HG02759 (cell line): ENCODE measurements around the gene RUVBL2.
"Not testable (repeated sequence)": the region's sequence is repeated elsewhere in the genome, so short reads cannot be mapped to it uniquely, and the experiment has no call there.

Experiments used
- ATAC-seq: cut with Tn5 transposase; IDR thresholded peaks from one replicate; pipeline ENCODE4 v1.9.1; 2021; ENCODE audit warnings: mild to moderate bottlenecking, moderate library complexity; ENCODE audit not compliant: unreplicated experiment

RUVBL2 gene

DNA sequence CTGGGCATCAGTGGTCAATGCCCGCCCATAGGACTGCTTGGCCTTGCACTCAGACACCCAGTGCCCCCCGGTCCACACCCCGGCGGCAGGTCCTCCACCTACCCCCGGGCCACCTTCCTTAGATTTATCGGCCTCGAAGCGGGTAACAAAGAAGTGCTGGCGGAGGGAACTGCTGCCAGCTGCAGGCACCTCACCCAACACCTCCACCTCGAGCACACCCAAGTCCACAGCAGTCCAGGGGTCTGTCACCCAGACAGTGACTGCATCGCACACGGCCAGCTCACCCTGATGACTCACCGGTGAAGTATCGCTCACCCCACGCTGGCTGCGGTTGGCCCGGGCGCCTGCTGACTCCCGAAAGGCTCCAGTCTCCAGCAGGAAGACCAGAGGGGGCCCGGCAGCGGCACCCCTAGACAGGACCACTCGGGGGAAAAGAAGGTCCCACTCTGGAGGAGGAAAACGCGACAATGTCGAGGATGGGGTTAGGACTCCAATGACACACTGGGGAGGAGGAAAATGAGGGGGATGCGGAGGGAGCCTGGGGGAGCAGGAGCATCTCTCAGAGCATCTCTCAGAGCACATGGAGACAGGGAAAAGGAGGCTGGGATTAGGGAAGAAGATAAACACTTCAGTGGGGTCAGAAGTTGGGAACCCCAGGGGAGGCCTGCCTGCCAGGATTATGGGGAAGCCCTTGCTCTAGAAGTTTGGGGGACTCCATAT lies 45.0 kb downstream of the RUVBL2 start:
- ATAC-seq = not testable (repeated sequence)

DNA sequence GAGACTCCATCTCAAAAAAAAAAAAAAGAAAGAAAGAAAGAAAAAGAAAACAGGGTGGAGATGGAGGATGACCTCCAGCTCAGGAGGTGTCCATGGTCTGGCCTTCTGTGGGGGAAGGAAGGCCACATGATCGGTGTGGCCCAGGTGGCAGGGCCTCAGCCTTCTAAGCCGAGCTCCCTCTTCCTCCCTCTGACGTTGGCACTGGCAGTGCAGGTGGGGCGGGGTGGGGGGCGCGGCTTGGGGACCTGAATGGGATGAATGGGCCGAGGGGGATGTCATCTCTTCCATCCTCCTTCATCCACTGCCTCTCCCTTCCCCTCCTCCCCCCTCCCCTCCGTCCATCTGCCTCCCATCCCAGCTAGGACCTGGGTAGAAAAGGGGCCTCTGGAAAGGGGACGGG lies 46.0 kb downstream of the RUVBL2 start:
- ATAC-seq = not testable (repeated sequence)

DNA sequence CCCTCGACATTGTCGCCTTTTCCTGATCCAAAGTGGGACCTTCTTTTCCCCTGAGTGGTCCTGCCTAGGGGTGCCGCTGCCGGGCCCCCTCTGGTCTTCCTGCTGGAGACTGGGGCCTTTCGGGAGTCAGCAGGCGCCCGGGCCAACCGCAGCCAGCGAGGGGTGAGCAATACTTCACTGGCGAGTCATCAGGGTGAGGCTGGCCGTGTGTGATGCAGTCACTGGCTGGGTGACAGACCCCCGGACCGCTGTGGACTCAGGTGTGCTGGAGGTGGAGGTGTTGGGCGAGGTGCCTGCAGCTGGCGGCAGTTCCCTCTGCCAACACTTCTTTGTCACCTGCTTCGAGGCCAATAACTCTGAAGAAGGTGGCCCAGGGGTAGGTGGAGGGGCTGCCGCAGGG lies 48.5 kb downstream of the RUVBL2 start:
- ATAC-seq = no peak

DNA sequence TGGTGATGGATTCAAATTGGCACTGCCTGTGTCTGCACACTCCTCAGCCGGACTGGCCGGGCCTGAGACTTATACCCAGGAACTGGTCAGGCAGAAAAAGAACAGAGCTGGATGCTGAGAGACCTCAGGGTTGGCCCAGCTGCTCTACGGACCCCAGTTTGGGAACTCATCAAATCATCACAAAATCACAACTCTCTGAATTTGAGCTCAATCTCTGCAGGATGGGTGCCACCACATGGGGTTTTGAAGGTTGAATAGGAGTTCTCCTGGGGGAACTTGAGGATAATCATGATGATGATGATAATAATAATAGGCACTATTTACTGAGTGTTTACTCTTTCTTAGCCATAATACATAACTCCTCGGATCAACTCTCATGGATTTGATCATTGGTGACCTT lies 49.0 kb downstream of the RUVBL2 start:
- not testable (repeated sequence) for ATAC-seq

DNA sequence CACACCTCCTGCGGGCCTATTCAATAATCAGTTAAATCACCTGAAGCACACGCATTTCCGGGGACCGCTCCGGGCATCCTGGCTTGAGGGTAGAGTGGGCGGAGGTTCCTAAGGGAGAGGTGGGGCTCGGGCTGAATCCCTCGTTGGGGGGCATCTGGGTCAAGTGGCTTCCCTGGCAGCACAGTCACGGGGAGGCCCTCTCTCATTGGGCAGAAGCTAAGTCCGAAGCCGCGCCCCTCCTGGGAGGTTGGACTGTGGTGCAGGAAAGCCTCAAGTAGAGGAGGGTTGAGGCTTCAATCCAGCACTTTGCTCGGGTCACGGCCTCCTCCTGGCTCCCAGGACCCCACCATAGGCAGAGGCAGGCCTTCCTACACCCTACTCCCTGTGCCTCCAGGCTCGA lies 49.9 kb downstream of the RUVBL2 start, which contains the start of gene CGB5:
CGB5 (plus strand) TSS at position 301 of the 400 bp plus-strand sequence. CDS start 362 bp downstream, outside the sequence.
- not testable (repeated sequence) for ATAC-seq

DNA sequence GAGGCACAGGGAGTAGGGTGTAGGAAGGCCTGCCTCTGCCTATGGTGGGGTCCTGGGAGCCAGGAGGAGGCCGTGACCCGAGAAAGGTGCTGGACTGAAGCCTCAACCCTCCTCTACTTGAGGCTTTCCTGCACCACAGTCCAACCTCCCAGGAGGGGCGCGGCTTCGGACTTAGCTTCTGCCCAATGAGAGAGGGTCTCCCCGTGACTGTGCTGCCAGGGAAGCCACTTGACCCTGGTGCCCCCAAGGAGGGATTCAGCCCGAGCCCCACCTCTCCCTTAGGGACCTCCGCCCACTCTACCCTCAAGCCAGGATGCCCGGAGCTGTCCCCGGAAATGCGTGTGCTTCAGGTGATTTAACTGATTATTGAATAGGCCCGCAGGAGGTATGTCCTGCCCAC lies 55.3 kb downstream of the RUVBL2 start, which contains the start of gene CGB8:
CGB8 (minus strand) TSS at position 101 of the 400 bp plus-strand sequence. CDS start 372 bp downstream, outside the sequence.
- not testable (repeated sequence) for ATAC-seq

DNA sequence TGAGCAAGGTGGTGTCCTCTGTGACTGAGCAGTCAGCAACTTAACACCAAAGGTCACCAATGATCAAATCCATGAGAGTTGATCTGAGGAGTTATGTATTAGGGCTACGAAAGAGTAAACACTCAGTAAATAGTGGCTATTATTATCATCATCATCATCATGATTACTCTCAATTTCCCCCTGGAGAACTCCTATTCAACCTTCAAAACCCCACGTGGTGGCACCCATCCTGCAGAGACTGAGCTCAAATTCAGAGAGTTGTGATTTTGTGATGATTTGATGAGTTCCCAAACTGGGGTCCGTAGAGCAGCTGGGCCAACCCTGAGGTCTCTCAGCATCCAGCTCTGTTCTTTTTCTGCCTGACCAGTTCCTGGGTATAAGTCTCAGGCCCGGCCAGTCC lies 56.1 kb downstream of the RUVBL2 start:
- not testable (repeated sequence) for ATAC-seq

DNA sequence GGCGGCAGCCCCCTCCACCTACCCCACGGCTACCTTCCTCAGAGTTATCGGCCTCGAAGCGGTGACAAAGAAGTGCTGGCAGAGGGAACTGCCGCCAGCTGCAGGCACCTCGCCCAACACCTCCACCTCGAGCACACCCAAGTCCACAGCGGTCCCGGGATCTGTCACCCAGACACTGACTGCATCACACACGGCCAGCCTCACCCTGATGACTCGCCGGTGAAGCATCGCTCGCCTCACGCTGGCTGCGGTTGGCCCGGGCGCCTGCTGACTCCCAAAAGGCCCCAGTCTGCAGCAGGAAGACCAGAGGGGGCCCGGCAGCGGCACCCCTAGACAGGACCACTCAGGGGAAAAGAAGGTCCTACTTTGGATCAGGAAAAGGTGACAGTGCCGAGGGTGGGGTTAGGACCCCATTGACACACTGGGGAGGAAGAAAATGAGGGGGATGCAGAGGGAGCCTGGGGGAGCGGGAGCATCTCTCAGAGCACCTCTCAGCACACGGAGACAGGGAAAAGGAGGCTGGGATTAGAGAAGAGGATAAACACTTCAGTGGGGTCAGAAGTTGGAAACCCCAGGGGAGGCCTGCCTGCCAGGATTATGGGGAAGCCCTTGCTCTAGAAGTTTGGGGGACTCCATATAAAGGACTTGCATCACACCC lies 56.8 kb downstream of the RUVBL2 start:
- not testable (repeated sequence) for ATAC-seq

DNA sequence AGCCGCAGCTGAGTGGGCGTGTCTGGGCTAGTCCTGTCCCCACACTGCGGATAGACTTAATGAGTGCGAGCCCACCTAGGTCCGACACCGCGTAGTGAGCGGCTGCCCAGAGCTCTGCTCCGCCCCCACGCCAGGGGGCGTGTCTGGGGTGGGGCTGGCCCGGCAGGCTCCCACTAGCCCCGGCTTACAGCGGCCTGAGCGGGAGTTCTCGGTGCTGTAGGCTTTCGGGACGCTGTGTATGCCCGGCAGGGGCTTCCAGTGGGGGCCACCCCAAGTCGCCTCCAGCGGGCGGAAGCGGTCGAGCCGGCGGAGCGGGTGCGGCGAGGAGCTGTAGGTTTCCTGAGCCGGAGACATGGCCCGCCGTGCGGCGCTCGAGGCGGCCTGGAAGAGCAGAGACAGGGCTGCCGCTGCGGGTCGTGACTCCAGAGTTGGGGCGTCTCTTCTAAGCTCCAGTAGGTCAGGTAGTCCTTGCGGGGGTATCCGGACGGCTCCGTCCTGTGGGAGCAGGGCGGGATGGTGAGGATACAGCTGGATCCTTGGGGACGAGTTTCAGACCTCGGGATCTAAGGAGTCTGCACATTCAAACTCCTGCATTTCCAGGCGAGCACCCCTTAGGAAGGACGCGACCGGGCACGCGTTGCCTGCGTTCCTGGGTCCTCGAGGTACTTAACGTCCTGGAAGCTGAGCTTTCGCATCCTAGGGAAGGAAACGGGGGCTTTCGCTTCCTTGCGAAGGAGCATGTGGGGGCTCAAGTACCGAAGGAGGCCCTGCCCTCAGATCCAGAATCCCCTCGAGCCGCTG lies 62.6 kb downstream of the RUVBL2 start:
- ATAC-seq = no peak

DNA sequence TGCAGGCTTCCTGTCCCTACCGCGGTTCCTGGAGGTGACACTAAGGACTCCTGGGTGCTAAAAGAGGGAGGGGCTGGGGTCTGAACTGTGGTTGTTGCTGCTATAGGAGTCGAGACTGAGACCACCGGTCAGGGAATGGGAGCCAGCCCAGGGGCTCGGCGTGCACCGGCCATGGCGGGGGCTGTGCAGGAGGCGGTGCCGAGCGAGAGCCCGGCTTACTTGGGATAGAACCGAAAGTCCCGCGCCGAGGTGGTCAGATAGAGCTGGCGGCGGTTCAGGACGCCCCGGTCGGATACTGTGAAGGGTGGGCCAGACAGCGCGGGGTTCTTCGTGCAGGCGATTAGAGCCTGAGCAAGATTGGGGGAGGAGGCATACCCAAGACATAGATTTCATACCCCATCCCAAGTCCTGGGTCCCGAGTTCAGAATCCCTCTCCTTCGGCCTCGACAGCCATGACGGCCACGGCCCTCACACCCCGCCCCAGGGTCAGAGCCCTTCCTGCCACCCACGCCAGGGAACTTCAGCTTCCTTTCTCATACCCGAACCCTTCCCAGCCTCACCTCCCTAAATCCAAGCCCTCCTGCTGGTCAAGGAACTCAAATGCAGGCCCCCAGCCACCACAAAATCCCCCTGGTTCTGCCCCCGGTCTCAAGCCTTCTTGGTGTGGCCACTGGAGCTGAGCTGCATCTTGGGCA lies 63.4 kb downstream of the RUVBL2 start:
- not testable (repeated sequence) for ATAC-seq

DNA sequence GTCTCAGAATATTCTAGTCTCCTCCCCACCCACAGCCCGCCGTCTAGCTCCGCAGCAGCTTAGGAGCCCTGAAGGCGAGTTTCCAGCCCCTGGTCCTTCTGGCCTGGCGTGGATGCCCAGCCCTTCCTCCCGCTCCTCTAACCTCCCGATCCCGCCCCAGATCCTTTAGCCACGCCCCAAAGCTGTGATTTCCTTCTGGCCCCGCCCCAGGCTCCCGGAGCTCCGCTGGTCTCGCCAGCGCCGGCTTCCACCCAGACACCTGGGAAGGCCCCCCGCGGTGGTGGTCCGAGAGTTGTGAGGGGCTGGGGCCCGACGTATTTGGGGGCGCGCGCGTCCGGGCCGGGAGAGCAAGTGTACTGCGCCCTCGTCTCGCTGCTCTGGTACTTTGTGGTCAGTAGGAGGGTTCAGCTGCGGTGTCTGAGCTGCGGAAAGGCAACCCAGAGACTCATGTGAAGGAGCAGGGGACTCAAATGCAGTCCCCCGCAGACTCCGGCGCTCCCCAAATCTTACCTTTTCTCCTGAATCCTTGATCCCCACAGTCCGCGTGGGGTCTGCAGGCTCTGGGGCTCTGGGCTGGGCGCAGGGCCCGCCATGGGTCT lies 64.0 kb downstream of the RUVBL2 start, which contains the start of gene CGB7:
CGB7 (minus strand) TSS at position 114 of the 599 bp plus-strand sequence. CDS start 2,374 bp downstream, outside the sequence.
- ATAC-seq = no peak

DNA sequence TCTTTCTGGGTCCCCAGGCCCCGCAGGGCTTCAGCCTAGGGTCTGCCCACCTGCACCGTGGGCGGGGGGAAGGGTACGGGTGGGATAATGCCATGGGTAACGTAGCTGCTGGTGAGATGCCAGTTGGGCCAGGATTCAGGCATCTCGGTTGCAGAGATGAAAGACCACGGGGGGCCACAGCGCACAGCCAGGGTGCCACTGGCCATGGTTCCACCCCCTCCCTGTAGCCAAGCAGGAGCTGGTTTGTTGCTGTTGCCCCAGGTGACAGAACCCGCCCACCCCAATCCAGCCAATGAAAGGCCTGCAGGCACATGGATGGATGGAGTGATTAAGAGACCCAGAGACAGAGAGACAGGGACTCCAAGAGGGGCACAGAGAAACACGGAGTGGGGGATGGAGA lies 64.9 kb downstream of the RUVBL2 start:
- ATAC-seq = no peak

DNA sequence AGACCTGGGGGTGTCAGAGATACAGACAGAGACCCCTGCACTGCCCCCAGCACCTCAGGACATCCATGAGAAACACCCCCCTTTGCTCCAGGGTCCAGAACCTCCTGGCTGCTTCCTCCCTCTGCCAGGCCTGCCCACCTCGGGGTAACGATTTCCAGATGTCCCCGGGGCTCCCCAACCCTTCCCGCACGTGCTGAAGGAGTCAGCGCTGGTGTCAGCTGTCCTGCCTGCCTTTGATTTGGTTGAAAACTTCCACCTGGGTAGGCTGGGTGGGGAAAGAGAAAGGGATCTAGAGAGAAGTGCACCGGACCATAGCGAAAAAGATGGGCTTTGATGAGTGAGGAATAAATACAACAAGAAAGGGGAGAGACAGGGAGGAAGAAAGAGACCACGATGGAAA lies 65.4 kb downstream of the RUVBL2 start:
- no peak for ATAC-seq

DNA sequence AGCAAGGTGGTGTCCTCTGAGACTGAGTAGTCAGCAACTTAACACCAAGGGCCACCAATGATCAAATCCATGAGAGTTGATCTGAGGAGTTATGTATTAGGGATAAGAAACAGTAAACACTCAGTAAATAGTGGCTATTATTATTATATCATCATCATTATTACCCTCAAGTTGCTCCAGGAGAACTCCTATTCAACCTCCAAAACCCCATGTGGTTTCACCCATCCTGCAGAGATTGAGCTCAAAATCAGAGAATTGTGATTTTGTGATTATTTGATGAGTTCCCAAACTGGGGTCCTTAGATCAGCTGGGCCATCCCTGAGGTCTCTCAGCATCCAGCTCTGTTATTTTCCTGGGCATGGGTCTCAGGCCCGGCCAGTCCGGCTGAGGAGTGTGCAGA lies 67.3 kb downstream of the RUVBL2 start:
- no peak for ATAC-seq

DNA sequence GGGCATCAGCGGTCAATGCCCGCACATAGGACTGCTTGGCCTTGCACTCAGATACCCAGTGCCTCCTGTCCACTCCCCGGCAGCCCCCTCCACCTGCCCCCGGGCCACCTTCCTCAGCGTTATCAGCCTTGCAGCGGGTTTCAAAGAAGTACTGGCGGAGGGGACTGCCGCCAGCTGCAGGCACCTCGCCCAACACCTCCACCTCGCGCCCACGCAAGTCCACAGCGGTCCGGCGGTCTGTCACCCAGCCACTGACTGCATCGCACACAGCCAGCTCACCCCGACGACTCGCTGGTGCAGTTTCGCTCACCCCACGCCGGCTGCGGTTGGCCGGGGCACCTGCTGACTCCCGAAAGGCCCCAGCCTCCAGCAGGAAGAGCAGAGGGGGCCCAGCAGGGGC lies 67.8 kb downstream of the RUVBL2 start:
- ATAC-seq = no peak

DNA sequence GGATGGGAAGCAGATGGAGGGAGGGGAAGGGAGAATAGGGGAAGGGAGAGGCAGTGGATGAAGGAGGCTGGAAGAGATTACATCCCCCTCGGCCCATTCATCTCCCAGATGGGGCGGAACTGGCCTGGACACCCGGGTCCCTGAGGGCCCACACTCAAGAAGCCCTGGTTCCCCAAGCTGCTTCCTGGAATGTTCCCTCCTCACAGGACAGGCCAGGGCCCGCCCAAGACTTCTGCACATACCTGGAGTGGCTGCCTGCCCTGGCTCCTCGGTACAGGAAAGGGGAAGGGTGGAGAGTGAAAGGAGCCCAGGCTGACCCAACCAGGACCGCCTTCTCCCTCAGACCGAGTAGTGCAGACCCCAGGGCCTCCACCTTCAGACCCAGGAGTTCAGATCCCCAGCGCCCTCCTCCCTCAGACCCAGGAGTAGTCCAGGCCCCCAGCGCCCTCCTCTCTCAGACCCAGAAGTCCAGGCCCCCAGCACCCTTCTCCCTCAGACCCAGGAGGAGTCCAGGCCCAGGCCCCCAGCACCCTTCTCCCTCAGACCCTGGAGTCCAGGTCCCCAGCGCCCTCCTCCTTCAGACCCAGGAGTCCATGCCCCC lies 70.4 kb downstream of the RUVBL2 start:
- ATAC-seq = no peak

DNA sequence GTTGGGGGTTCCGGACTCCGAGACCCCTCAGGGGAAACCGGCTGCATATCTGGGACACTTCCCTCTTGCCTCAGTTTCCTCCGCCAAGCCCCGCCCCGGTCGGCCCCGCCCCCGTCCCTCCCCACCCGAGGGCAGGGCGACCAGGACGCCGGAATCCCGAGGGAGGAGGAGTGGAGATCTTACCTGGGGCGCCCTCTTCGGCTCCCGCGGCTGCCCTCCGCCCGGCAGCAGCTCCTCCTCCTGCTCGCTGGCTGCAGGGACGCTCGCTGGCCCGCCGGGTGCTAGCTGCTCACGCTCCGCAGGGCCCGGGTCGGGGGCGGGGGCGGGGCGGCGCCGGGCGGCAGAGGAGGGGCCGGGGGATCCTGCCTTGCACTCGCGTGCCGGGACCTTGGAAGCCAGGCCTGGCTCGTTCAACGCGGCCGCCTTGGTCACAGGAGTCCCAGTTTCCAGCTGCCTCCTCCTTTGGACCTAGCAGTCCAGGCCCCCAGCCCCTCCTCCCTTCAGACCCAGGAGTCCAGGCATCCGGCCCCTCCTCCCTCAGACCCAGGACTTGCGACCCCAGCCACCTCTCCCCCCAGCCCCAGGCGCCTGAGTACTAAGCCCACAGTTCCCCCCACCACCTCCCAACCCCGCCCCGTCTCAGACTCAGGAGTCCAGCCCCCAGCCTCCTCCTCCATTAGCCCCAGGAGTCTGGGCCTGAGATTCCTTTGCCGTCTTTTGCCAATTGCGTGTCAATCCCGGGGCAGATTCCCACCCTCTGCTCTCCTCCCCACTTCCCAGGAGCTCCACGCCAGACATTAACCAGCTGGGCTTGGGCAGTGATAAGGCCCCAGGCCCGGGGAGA lies 71.3 kb downstream of the RUVBL2 start, which contains the start of gene NTF4:
NTF4 (minus strand) TSS at position 51 of the 844 bp plus-strand sequence. CDS start 2,821 bp downstream, outside the sequence.
- no peak for ATAC-seq
